HEK293T (cell line): ENCODE data around the gene ILF2.
"Not testable (repeated sequence)": the region's sequence is repeated elsewhere in the genome, so short reads cannot be mapped to it uniquely, and the experiment has no call there.

ENCODE experiments used
- CTCF ChIA-PET: fragments of 350-600 bp; formaldehyde crosslinking; extraction: SDS; loops from one replicate; lab custom pipeline; 2021; ENCODE audit warnings: antibody characterized with exemption, inconsistent platforms; lab: Yijun Ruan, JAX
- POLR2A ChIA-PET: fragments of 350-600 bp; formaldehyde crosslinking; extraction: SDS; loops from one replicate; lab custom pipeline; 2020; ENCODE audit warnings: antibody characterized with exemption, inconsistent platforms; lab: Yijun Ruan, JAX
- DNase-seq: peaks from one replicate; pipeline ENCODE4 v3.0.0; 2012; ENCODE audit warnings: mixed read lengths; ENCODE audit errors: extremely low spot score
- ARNT ChIP-seq: fragments of 450-650 bp; IDR thresholded peaks from 2 replicates; pipeline ENCODE4 v1.6.1; 2017; ENCODE audit warnings: mild to moderate bottlenecking
- BHLHE40 ChIP-seq: fragments of 450-650 bp; IDR thresholded peaks from 2 replicates; pipeline ENCODE4 v1.6.1; 2016; ENCODE audit warnings: mild to moderate bottlenecking, moderate library complexity, borderline replicate concordance
- CTBP1 ChIP-seq: fragments of 450-650 bp; IDR thresholded peaks from 2 replicates; pipeline ENCODE4 v1.6.1; 2016; ENCODE audit warnings: borderline replicate concordance
- ELF4 ChIP-seq: fragments of 450-650 bp; IDR thresholded peaks from 2 replicates; pipeline ENCODE4 v1.6.1; 2017; ENCODE audit warnings: antibody characterized with exemption
- FOXA1 ChIP-seq: fragments of 450-650 bp; IDR thresholded peaks from 2 replicates; pipeline ENCODE4 v1.6.1; 2016; ENCODE audit warnings: mild to moderate bottlenecking
- FOXK2 ChIP-seq: fragments of 450-650 bp; IDR thresholded peaks from 2 replicates; pipeline ENCODE4 v1.6.1; 2016; ENCODE audit warnings: mild to moderate bottlenecking
- FOXM1 ChIP-seq: fragments of 450-650 bp; IDR thresholded peaks from 2 replicates; pipeline ENCODE4 v1.6.1; 2017; ENCODE audit warnings: mild to moderate bottlenecking, borderline replicate concordance
- HDGF ChIP-seq: fragments of 450-650 bp; IDR thresholded peaks from 2 replicates; pipeline ENCODE4 v1.6.1; 2017; ENCODE audit warnings: antibody characterized with exemption, borderline replicate concordance
- L3MBTL2 ChIP-seq: fragments of 450-650 bp; conservative IDR thresholded peaks from 2 replicates; pipeline ENCODE4 v1.6.1; 2016; ENCODE audit warnings: mild to moderate bottlenecking
- LEF1 ChIP-seq: fragments of 450-650 bp; IDR thresholded peaks from 2 replicates; pipeline ENCODE4 v1.6.1; 2017; ENCODE audit warnings: mild to moderate bottlenecking, borderline replicate concordance
- NFRKB ChIP-seq: fragments of 450-650 bp; IDR thresholded peaks from 2 replicates; pipeline ENCODE4 v1.6.1; 2016; ENCODE audit warnings: mild to moderate bottlenecking, moderate library complexity
- SP1 ChIP-seq: fragments of 450-650 bp; IDR thresholded peaks from 2 replicates; pipeline ENCODE4 v1.6.1; 2017
- SUZ12 ChIP-seq: fragments of 450-650 bp; IDR thresholded peaks from 2 replicates; pipeline ENCODE4 v1.6.1; 2016; ENCODE audit warnings: mild to moderate bottlenecking
- TARDBP ChIP-seq: fragments of 450-650 bp; IDR thresholded peaks from 2 replicates; pipeline ENCODE4 v1.6.1; 2016
- ZNF384 ChIP-seq: fragments of 450-650 bp; IDR thresholded peaks from 2 replicates; pipeline ENCODE4 v1.6.1; 2016
- TF ChIP-seq, protein P1 (sequence below): fragments of 450-650 bp; IDR thresholded peaks from 2 replicates; pipeline ENCODE4 v1.6.1; 2016

Gene ILF2

DNA sequence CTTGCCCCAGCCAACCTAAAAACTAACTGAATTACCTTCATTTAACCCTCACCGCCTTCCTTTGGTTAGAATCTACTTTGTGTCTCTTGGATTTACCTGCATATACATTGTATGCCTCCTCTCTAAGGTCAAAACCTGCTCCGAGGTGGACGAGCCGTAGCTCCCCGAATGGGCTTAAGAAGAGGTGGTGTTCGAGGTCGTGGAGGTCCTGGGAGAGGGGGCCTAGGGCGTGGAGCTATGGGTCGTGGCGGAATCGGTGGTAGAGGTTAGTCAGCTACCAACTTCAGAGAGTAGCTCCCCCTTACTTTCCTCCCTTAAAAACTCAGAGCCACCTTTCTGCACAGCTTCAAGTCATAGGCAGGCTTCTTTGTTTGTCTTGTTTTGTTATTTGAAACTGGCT lies 27.7 kb downstream of the ILF2 start:
- ChIA-PET POLR2A (interaction anchor here (1.1 to 4.5 kb wide), 5 partner anchors 8 to 141 kb away, joined by 3 to 47 read pairs (median 6); partner anchors contain the start of genes CHTOP, S100A1 and S100A13), CTCF (interaction anchor here (0.6 to 1.0 kb wide), 3 partner anchors 133 to 1321 kb away, joined by 3 to 4 read pairs (median 3); no protein-coding TSS in a partner anchor)
- DNase-seq = no peak
- TF ChIP-seq, protein P1, sequence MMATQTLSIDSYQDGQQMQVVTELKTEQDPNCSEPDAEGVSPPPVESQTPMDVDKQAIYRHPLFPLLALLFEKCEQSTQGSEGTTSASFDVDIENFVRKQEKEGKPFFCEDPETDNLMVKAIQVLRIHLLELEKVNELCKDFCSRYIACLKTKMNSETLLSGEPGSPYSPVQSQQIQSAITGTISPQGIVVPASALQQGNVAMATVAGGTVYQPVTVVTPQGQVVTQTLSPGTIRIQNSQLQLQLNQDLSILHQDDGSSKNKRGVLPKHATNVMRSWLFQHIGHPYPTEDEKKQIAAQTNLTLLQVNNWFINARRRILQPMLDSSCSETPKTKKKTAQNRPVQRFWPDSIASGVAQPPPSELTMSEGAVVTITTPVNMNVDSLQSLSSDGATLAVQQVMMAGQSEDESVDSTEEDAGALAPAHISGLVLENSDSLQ = no peak
- TF ChIP-seq FOXA1 = no peak

DNA sequence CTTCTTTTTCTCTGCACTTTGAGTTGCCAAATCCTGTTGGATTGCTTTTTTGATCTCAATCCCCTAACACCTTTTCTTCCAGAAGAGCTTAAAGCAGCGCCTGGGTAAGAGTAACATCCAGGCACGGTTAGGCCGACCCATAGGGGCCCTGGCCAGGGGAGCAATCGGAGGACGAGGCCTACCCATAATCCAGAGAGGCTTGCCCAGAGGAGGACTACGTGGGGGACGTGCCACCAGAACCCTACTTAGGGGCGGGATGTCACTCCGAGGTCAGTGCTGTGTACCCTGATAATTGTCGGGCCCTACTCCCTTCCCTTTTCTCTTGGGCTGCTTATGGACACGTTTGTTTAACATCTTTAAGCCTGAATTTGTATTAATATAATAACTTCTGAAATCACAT lies 28.6 kb downstream of the ILF2 start:
- no peak for TF ChIP-seq L3MBTL2
- TF ChIP-seq BHLHE40 = no peak
- TF ChIP-seq, protein P1 = no peak
- TF ChIP-seq CTBP1 = no peak
- TF ChIP-seq TARDBP = no peak
- no peak for TF ChIP-seq NFRKB
- no peak for TF ChIP-seq FOXK2
- no peak for TF ChIP-seq FOXM1
- TF ChIP-seq ZNF384 = no peak
- no peak for TF ChIP-seq ARNT
- no peak for TF ChIP-seq SP1
- TF ChIP-seq SUZ12 = no peak
- CTCF ChIA-PET = no interaction called here
- POLR2A ChIA-PET = interaction anchor here (4.5 kb wide), 1 partner anchor 8 kb away, joined by 47 read pairs; the partner anchor contains the start of gene CHTOP
- no peak for DNase-seq

DNA sequence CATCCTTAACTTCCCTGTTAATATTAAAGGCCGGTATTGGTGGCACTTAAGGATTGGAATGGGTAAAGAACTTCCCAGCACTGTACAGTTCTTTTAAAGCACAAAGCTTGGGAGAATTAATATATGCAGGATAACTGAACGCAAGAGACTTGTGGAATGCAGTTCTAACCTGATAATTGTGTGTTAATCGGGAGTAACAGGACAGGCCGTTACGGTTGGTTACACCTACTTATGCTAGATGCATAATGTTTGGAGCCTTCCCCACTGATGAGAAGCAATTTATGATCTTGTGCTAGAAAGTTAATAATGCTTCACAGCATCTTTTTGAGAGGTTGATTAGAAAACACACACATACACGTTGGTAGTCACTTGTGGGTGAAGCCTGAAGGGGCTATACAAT lies 29.9 kb downstream of the ILF2 start:
- DNase-seq = no peak
- POLR2A ChIA-PET = interaction anchor here (1.3 kb wide), 1 partner anchor 13 kb away, joined by 4 read pairs; the partner anchor contains the start of gene S100A13
- CTCF ChIA-PET = no interaction called here
- TF ChIP-seq FOXM1 (no peak), BHLHE40 (no peak), FOXK2 (no peak), SP1 (no peak), ELF4 (no peak), TARDBP (no peak), NFRKB (no peak), HDGF (no peak)
- TF ChIP-seq, protein P1 = no peak

DNA sequence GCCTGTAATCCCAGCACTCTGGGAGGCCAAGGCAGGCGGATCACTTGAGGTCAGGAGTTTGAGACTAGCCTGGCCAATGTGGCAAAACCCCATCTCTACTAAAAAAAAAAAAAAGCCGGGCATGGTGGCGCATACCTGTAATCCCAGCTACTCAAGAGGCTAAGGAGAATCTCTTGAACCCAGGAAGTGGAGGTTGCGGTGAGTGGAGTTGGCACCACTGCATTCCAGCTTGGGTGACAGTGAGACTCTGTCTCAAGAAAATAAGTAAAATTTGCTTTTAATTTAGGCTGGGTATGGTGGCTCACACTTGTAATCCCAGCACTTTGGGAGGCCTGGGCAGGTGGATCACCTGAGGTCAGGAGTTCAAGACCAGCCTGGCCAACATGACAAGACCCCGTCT lies 30.6 kb downstream of the ILF2 start:
- not testable (repeated sequence) for DNase-seq
- ChIA-PET POLR2A (interaction anchor here (1.3 kb wide), 1 partner anchor 13 kb away, joined by 4 read pairs; the partner anchor contains the start of gene S100A13), CTCF (interaction anchor here (1.5 kb wide), 1 partner anchor 13 kb away, joined by 8 read pairs; the partner anchor contains the start of gene S100A13)

DNA sequence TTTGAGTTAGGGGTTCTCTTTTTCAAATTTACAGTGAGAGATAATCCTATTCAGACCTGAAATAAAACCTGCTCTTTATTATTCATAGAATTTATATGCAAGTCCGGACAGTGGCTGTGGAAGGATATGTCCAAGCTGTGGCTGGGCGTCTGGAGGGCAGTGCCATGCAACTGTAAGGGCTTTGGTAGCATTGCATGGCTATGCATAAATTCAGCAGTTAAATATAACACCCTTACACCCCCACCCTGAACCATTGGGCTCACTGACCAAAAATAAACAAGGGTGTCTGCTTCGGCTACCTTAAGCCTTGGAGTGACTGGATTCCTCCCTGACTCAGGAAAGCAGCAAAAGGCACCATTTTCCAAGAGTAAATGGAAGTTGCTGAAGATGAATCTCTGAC lies 31.5 kb downstream of the ILF2 start:
- POLR2A ChIA-PET = interaction anchor here (1.3 to 1.8 kb wide), 2 partner anchors 11 to 12 kb away, joined by 4 to 11 read pairs; partner anchors contain the start of genes S100A1 and S100A13
- DNase-seq = no peak
- TF ChIP-seq NFRKB (no peak), HDGF (no peak), SUZ12 (no peak), SP1 (no peak), FOXA1 (no peak)
- TF ChIP-seq, protein P1 = no peak
- CTCF ChIA-PET = interaction anchor here (1.5 kb wide), 1 partner anchor 12 kb away, joined by 8 read pairs; the partner anchor contains the start of gene S100A13

DNA sequence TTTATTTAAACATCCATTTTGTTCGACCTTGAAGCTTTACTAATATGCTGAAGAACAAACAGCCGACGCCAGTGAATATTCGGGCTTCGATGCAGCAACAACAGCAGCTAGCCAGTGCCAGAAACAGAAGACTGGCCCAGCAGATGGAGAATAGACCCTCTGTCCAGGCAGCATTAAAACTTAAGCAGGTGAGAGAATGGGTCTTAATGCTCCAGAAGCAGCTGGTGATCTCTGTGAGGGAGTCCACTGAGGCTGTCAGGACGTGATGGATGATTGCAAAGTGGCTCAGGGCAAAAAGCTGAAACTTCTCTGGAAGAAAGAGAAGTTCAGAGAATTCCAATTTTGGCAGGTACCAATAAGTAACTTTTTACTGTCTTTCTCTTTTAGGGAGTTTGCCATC lies 32.5 kb downstream of the ILF2 start:
- CTCF ChIA-PET = interaction anchor here (1.9 kb wide), 1 partner anchor 11 kb away, joined by 6 read pairs; the partner anchor contains the start of gene S100A13
- no peak for DNase-seq
- POLR2A ChIA-PET = interaction anchor here (0.8 to 1.8 kb wide), 3 partner anchors 10 to 137 kb away, joined by 3 to 11 read pairs (median 3); partner anchors contain the start of genes S100A1, S100A13 and SLC27A3
- TF ChIP-seq FOXA1 (no peak), NFRKB (no peak), ELF4 (no peak), FOXM1 (no peak), ZNF384 (no peak), CTBP1 (no peak), LEF1 (no peak), L3MBTL2 (no peak), SP1 (no peak), ARNT (no peak), SUZ12 (no peak), HDGF (no peak), BHLHE40 (no peak), TARDBP (no peak), FOXK2 (no peak)
- TF ChIP-seq, protein P1 = no peak
